Fibroblast of lung (primary cell): ENCODE measurements around the gene DKKL1. TPM values are rescaled to one million over a fixed set of nuclear protein-coding genes. Genes with fewer than 3 reads are reported as not detected.

Experiments used
- DNase-seq, 2 donors: peaks; one replicate each; pipeline versions ENCODE4 v3.0.0 to v3.0.0-alpha.2; 2010; ENCODE audit warnings: low read depth in 2 of 2
- H2AFZ ChIP-seq: 2 replicates; pipeline ENCODE4 v1.5.1; 2012; ENCODE audit warnings: low read length, control low read depth, inconsistent platforms
- H3K27ac ChIP-seq: 2 replicates; pipeline ENCODE4 v1.5.1; 2011; ENCODE audit warnings: low read length, control low read depth; ENCODE audit not compliant: insufficient read depth
- H3K27me3 ChIP-seq: 2 replicates; pipeline ENCODE4 v1.5.1; 2011; ENCODE audit warnings: mild to moderate bottlenecking, low read length; ENCODE audit not compliant: control insufficient read depth, insufficient read depth
- H3K36me3 ChIP-seq: 2 replicates; pipeline ENCODE4 v1.5.1; 2011; ENCODE audit warnings: low read length; ENCODE audit not compliant: control insufficient read depth, insufficient read depth
- H3K4me1 ChIP-seq: 2 replicates; pipeline ENCODE4 v1.5.1; 2011; ENCODE audit warnings: low read length; ENCODE audit not compliant: control insufficient read depth, insufficient read depth; ENCODE audit errors: extremely low read depth
- H3K4me2 ChIP-seq: 2 replicates; pipeline ENCODE4 v1.5.1; 2011; ENCODE audit warnings: low read length, control low read depth; ENCODE audit not compliant: insufficient read depth; ENCODE audit errors: extremely low read depth
- H3K4me3 ChIP-seq, 4 experiments: fragments of 200-600 bp in 1 of 4; sonication (generic) in 1 of 4; replicated peaks in 1 of 4; 2 replicates each; pipeline ENCODE4 v1.5.1; 2011 to 2016; ENCODE audit warnings: low read length in 4 of 4, low read depth in 3 of 4, mild to moderate bottlenecking in 3 of 4, control low read depth in 2 of 4, inconsistent platforms in 1 of 4, mixed read lengths in 1 of 4; ENCODE audit not compliant: insufficient read depth in 1 of 4; ENCODE audit errors: control extremely low read depth in 1 of 4
- H3K79me2 ChIP-seq: 2 replicates; pipeline ENCODE4 v1.5.1; 2012; ENCODE audit warnings: mild to moderate bottlenecking, low read length, inconsistent platforms; ENCODE audit not compliant: control insufficient read depth, insufficient read depth
- H3K9ac ChIP-seq: 2 replicates; pipeline ENCODE4 v1.5.1; 2011; ENCODE audit warnings: mild to moderate bottlenecking, low read length, control low read depth; ENCODE audit not compliant: insufficient read depth
- H3K9me3 ChIP-seq: 2 replicates; pipeline ENCODE4 v1.5.1; 2012; ENCODE audit warnings: low read depth, low read length; ENCODE audit not compliant: control insufficient read depth, insufficient read depth
- H4K20me1 ChIP-seq: 2 replicates; pipeline ENCODE4 v1.5.1; 2011; ENCODE audit warnings: low read length; ENCODE audit not compliant: control insufficient read depth, insufficient read depth; ENCODE audit errors: extremely low read depth
- CTCF ChIP-seq, 2 donors: IDR thresholded peaks in 1 of 2; conservative IDR thresholded peaks in 1 of 2; 1 replicate in 1 of 2; 2 replicates in 1 of 2; pipeline ENCODE4 v1.5.1; 2011 to 2012; ENCODE audit warnings: low read length in 2 of 2, control low read depth in 1 of 2, inconsistent platforms in 1 of 2, low read depth in 1 of 2, mild to moderate bottlenecking in 1 of 2
- EZH2 ChIP-seq: IDR thresholded peaks from 2 replicates; pipeline ENCODE4 v1.5.1; 2012; ENCODE audit warnings: low read length, control low read depth, mild to moderate bottlenecking; ENCODE audit errors: missing control alignments
- polyA plus RNA-seq, 2 donors: library from polyadenylated mRNA; depleted of rRNA in 1 of 2; stranded (reverse) in 1 of 2; unstranded in 1 of 2; fragments of >200 nt; gene quantifications; 2 replicates each; pipeline ENCODE4 v1.2.1, GENCODE V29; 2011 to 2012; ENCODE audit warnings: missing spikeins in 1 of 2
- total RNA-seq: library from RNA; depleted of rRNA; stranded (reverse); fragments of >200 nt; gene quantifications from 2 replicates; pipeline ENCODE4 v1.2.1, GENCODE V29; 2014

DKKL1 gene
- total and polyA plus RNA-seq, 2 donors (not counting 1 experiment from before 2014, with no cell fraction given) = 0.19 TPM; not detected in 1

GRCh38 chr19:49378512-49378911 is 14.8 kb downstream of the DKKL1 start:
- Histone ChIP-seq H3K4me2 (no peak overlapping the region), H3K27ac (no peak overlapping the region), H3K36me3 (no peaks in the 10 kb centered on the region), H3K9me3 (no peaks in the 10 kb centered on the region), H3K4me3 (no peak overlapping the region), H3K27me3 (peaks cover 8% of the 10 kb centered on the region), H2AFZ (no peak overlapping the region), H3K4me1 (no peaks in the 10 kb centered on the region), H3K9ac (no peak overlapping the region), H3K79me2 (no peaks in the 10 kb centered on the region), H4K20me1 (no peaks in the 10 kb centered on the region)
- no peak for DNase-seq
- TF ChIP-seq EZH2 (no peak), CTCF (conservative IDR thresholded peaks at IDR 0.05 in 1 of 2, IDR thresholded peaks at IDR 0.05 in 1 of 2; ENCODE audit: low read depth in 1 of 2, low read length in 2 of 2) (no peak)

GRCh38 chr19:49380391-49380790 is 16.7 kb downstream of the DKKL1 start:
- Histone ChIP-seq H3K27me3 (peaks cover 4% of the 10 kb centered on the region), H2AFZ (no peak overlapping the region), H3K4me3 (no peak overlapping the region), H3K4me1 (no peaks in the 10 kb centered on the region), H3K79me2 (no peaks in the 10 kb centered on the region), H3K4me2 (no peak overlapping the region), H3K9ac (no peak overlapping the region), H3K36me3 (no peaks in the 10 kb centered on the region), H3K9me3 (no peaks in the 10 kb centered on the region), H4K20me1 (no peaks in the 10 kb centered on the region), H3K27ac (no peak overlapping the region)
- no peak for DNase-seq
- TF ChIP-seq CTCF (conservative IDR thresholded peaks at IDR 0.05 in 1 of 2, IDR thresholded peaks at IDR 0.05 in 1 of 2; ENCODE audit: low read depth in 1 of 2, low read length in 2 of 2) = no peak
- TF ChIP-seq EZH2 = no peak

- Histone ChIP-seq H3K36me3 (no peaks in the 10 kb centered on the region), H3K27ac (no peak overlapping the region), H3K4me3 (no peak overlapping the region), H3K4me2 (no peak overlapping the region), H2AFZ (no peak overlapping the region), H3K9ac (no peak overlapping the region), H3K4me1 (no peaks in the 10 kb centered on the region), H3K27me3 (peaks cover 4% of the 10 kb centered on the region), H3K79me2 (no peaks in the 10 kb centered on the region), H4K20me1 (no peaks in the 10 kb centered on the region), H3K9me3 (no peaks in the 10 kb centered on the region)
- TF ChIP-seq EZH2 = no peak
- DNase-seq = no peak
These were observed 19.0 kb downstream of the DKKL1 start for GRCh38 chr19:49382639-49383038.
